IPS DF 19.7 (cell line): ENCODE data around the gene ASH1L.
A peak's percentile ranks its signal among the peaks of the same experiment; 100 is the strongest.
"Not testable (repeated sequence)": the region's sequence is repeated elsewhere in the genome, so short reads cannot be mapped to it uniquely, and the experiment has no call there.

ENCODE experiments used
- DNase-seq: peaks from one replicate; pipeline ENCODE4 v3.0.0-alpha.2; 2013; ENCODE audit warnings: low read depth, low spot score

The ASH1L gene

GRCh38 chr1:155562581-155563376, at the start of gene ASH1L:
Gene ASH1L (minus strand): TSS chr1:155562803. CDS start chr1:155521519, 41,284 bp downstream.
- DNase-seq, result peak; percentile 71

- DNase-seq, result not testable (repeated sequence)
Measured at GRCh38 chr1:155610257-155610647, 47.6 kb upstream of the ASH1L start.

GRCh38 chr1:155609515-155610256, 47.1 kb upstream of the ASH1L start, which contains the start of gene MSTO1:
Gene MSTO1 (plus strand): TSS chr1:155610218. CDS start chr1:155610249, 31 bp downstream.
- DNase-seq, result peak; percentile 95

GRCh38 chr1:155608888-155609225, 46.3 kb upstream of the ASH1L start:
- no peak for DNase-seq

GRCh38 chr1:155607708-155608107, 45.1 kb upstream of the ASH1L start:
- DNase-seq, result no peak

GRCh38 chr1:155599828-155600572, 37.4 kb upstream of the ASH1L start:
- DNase-seq, result not testable (repeated sequence)

GRCh38 chr1:155598842-155599331, 36.3 kb upstream of the ASH1L start:
- DNase-seq, result no peak

- no peak for DNase-seq
Measured at GRCh38 chr1:155596864-155597263, 34.3 kb upstream of the ASH1L start.

GRCh38 chr1:155595877-155596474, 33.4 kb upstream of the ASH1L start:
- DNase-seq, result not testable (repeated sequence)

GRCh38 chr1:155591770-155592169, 29.2 kb upstream of the ASH1L start:
- peak; percentile 25 for DNase-seq

- not testable (repeated sequence) for DNase-seq
Measured at GRCh38 chr1:155590516-155591247, 28.1 kb upstream of the ASH1L start.

- DNase-seq, result not testable (repeated sequence)
Measured at GRCh38 chr1:155589282-155589681, 26.7 kb upstream of the ASH1L start.

- not testable (repeated sequence) for DNase-seq
Measured at GRCh38 chr1:155583846-155584245, 21.2 kb upstream of the ASH1L start.

GRCh38 chr1:155575608-155576007, 13.0 kb upstream of the ASH1L start:
- DNase-seq, result not testable (repeated sequence)

- DNase-seq, result no peak
Measured at GRCh38 chr1:155574077-155574476, 11.5 kb upstream of the ASH1L start.

GRCh38 chr1:155570593-155570990, 8.0 kb upstream of the ASH1L start:
- no peak for DNase-seq

- no peak for DNase-seq
Measured at GRCh38 chr1:155569988-155570592, 7.5 kb upstream of the ASH1L start.

- not testable (repeated sequence) for DNase-seq
Measured at GRCh38 chr1:155563377-155564022, 897 bp upstream of the ASH1L start.

GRCh38 chr1:155561779-155562580, 623 bp downstream of the ASH1L start:
- not testable (repeated sequence) for DNase-seq
